ENCODE measurements around the gene SUZ12.
"Not testable (repeated sequence)": the region's sequence is repeated elsewhere in the genome, so short reads cannot be mapped to it uniquely, and the experiment has no call there.

DNA sequence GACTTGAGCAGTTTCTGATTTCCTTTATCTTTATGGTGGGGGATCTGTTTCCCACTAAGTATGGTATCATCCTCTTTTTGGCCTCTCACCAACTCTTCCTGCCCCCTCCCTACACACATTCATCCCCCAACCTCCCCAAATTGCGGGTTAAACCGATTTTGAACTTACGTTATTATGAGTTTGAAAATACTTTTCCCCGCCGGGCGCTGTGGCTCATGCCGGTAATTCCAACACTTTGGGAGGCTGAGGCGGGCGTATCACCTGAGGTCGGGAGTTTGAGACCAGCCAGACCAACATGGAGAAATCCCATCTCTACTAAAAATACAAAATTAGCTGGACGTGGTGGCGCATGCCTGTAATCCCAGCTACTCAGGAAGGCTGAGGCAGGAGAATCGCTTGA, 19.1 kb upstream of the SUZ12 start:
- TF ChIP-seq, protein P1, sequence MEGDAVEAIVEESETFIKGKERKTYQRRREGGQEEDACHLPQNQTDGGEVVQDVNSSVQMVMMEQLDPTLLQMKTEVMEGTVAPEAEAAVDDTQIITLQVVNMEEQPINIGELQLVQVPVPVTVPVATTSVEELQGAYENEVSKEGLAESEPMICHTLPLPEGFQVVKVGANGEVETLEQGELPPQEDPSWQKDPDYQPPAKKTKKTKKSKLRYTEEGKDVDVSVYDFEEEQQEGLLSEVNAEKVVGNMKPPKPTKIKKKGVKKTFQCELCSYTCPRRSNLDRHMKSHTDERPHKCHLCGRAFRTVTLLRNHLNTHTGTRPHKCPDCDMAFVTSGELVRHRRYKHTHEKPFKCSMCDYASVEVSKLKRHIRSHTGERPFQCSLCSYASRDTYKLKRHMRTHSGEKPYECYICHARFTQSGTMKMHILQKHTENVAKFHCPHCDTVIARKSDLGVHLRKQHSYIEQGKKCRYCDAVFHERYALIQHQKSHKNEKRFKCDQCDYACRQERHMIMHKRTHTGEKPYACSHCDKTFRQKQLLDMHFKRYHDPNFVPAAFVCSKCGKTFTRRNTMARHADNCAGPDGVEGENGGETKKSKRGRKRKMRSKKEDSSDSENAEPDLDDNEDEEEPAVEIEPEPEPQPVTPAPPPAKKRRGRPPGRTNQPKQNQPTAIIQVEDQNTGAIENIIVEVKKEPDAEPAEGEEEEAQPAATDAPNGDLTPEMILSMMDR (conservative IDR thresholded peaks at IDR 0.05; ENCODE audit: low read length) = not testable (repeated sequence)
- TF ChIP-seq EZH2phosphoT487 (IDR thresholded peaks at IDR 0.05; ENCODE audit: borderline replicate concordance, low read depth, low read length) = not testable (repeated sequence)

Data from OCI-LY7 (cell line).